WTC11 (cell line): ENCODE measurements around the gene PEAK3. TPM values are rescaled to one million over a fixed set of nuclear protein-coding genes. Genes with fewer than 3 reads are reported as not detected.

Experiments
- ARID4B ChIP-seq: sonication (generic); formaldehyde crosslinking; IDR thresholded peaks from 2 replicates; pipeline ENCODE4 v1.8.0; 2023; ENCODE audit warnings: missing genetic modification reagents, mild to moderate bottlenecking, borderline replicate concordance
- ATF2 ChIP-seq: sonication (generic); formaldehyde crosslinking; IDR thresholded peaks from 2 replicates; pipeline ENCODE4 v1.8.1; 2022; ENCODE audit warnings: low read depth, missing genetic modification reagents, borderline replicate concordance
- ATF3 ChIP-seq: sonication (generic); formaldehyde crosslinking; conservative IDR thresholded peaks from 2 replicates; pipeline ENCODE4 v1.8.1; 2022; ENCODE audit warnings: mild to moderate bottlenecking, missing genetic modification reagents
- CTCF ChIP-seq: fragments of 200-600 bp; IDR thresholded peaks from 2 replicates; pipeline ENCODE4 v1.8.0; 2022; ENCODE audit warnings: antibody characterized with exemption
- ELF4 ChIP-seq: sonication (generic); formaldehyde crosslinking; IDR thresholded peaks from 2 replicates; pipeline ENCODE4 v1.8.1; 2022; ENCODE audit warnings: low read depth, mild to moderate bottlenecking, moderate library complexity, missing genetic modification reagents
- EMX1 ChIP-seq: fragments of 250-450 bp; sonication (Bioruptor Pico); IDR thresholded peaks from 2 replicates; pipeline ENCODE4 v1.8.0; 2021; ENCODE audit warnings: mild to moderate bottlenecking
- GABPB1 ChIP-seq: sonication (generic); formaldehyde crosslinking; IDR thresholded peaks from 2 replicates; pipeline ENCODE4 v1.8.1; 2023; ENCODE audit warnings: mild to moderate bottlenecking, missing genetic modification reagents
- HMGXB4 ChIP-seq: sonication (generic); formaldehyde crosslinking; IDR thresholded peaks from 2 replicates; pipeline ENCODE4 v1.8.1; 2023; ENCODE audit warnings: mild to moderate bottlenecking, moderate library complexity, missing genetic modification reagents
- IRF1 ChIP-seq: sonication (generic); formaldehyde crosslinking; IDR thresholded peaks from 2 replicates; pipeline ENCODE4 v1.8.0; 2023; ENCODE audit warnings: missing genetic modification reagents
- KAT7 ChIP-seq: sonication (generic); formaldehyde crosslinking; IDR thresholded peaks from 2 replicates; pipeline ENCODE4 v1.8.1; 2023; ENCODE audit warnings: missing genetic modification reagents, mild to moderate bottlenecking, borderline replicate concordance
- MAX ChIP-seq: sonication (generic); formaldehyde crosslinking; IDR thresholded peaks from 2 replicates; pipeline ENCODE4 v1.8.0; 2022; ENCODE audit warnings: mild to moderate bottlenecking, missing genetic modification reagents
- NFATC4 ChIP-seq: fragments of 250-450 bp; sonication (Bioruptor Pico); IDR thresholded peaks from 2 replicates; pipeline ENCODE4 v1.9.0; 2021; ENCODE audit warnings: mild to moderate bottlenecking
- NFE2L1 ChIP-seq: sonication (generic); formaldehyde crosslinking; IDR thresholded peaks from 2 replicates; pipeline ENCODE4 v1.8.1; 2023; ENCODE audit warnings: missing genetic modification reagents
- NR2C2 ChIP-seq: sonication (generic); formaldehyde crosslinking; IDR thresholded peaks from 2 replicates; pipeline ENCODE4 v1.8.0; 2022; ENCODE audit warnings: mild to moderate bottlenecking, missing genetic modification reagents
- PREB ChIP-seq: sonication (generic); formaldehyde crosslinking; IDR thresholded peaks from 2 replicates; pipeline ENCODE4 v1.8.1; 2022; ENCODE audit warnings: mild to moderate bottlenecking, missing genetic modification reagents, moderate library complexity, borderline replicate concordance
- RORB ChIP-seq: fragments of 250-450 bp; sonication (Bioruptor Pico); IDR thresholded peaks from 2 replicates; pipeline ENCODE4 v1.9.0; 2021; ENCODE audit warnings: mild to moderate bottlenecking
- SMAD4 ChIP-seq: sonication (generic); formaldehyde crosslinking; IDR thresholded peaks from 2 replicates; pipeline ENCODE4 v1.8.0; 2022; ENCODE audit warnings: mild to moderate bottlenecking, missing genetic modification reagents
- SP1 ChIP-seq: sonication (generic); formaldehyde crosslinking; conservative IDR thresholded peaks from 2 replicates; pipeline ENCODE4 v1.8.1; 2022; ENCODE audit warnings: missing genetic modification reagents
- TCF7 ChIP-seq: sonication (generic); formaldehyde crosslinking; IDR thresholded peaks from 2 replicates; pipeline ENCODE4 v1.8.0; 2022; ENCODE audit warnings: mild to moderate bottlenecking, low read depth, missing genetic modification reagents, moderate library complexity
- ZNF317 ChIP-seq: sonication (generic); formaldehyde crosslinking; IDR thresholded peaks from 2 replicates; pipeline ENCODE4 v1.8.1; 2023; ENCODE audit warnings: low read depth, mild to moderate bottlenecking, moderate library complexity, missing genetic modification reagents, borderline replicate concordance
- ZNF512 ChIP-seq: sonication (generic); formaldehyde crosslinking; IDR thresholded peaks from 2 replicates; pipeline ENCODE4 v1.8.1; 2022; ENCODE audit warnings: missing genetic modification reagents, borderline replicate concordance
- ZNF671 ChIP-seq: fragments of 250-450 bp; sonication (Bioruptor Pico); IDR thresholded peaks from 2 replicates; pipeline ENCODE4 v1.8.0; 2021; ENCODE audit warnings: mild to moderate bottlenecking
- ZSCAN18 ChIP-seq: fragments of 250-450 bp; sonication (Bioruptor Pico); IDR thresholded peaks from 2 replicates; pipeline ENCODE4 v2.1.2; 2022; ENCODE audit warnings: mild to moderate bottlenecking, moderate library complexity
- total RNA-seq: library from RNA; stranded (reverse); gene quantifications from 3 replicates; pipeline ENCODE4 v1.2.3, GENCODE V29; 2021

PEAK3 gene
- total RNA-seq, 1 experiment from 2014 or later: not detected

- TF ChIP-seq MAX (CRISPR knock-in tag) (peak; percentile 99), SMAD4 (0 out of 2 replicates have a peak, but pooled peaks have one; percentile 53), ELF4 (CRISPR knock-in tag) (no peak), KAT7 (CRISPR knock-in tag) (0 out of 2 replicates have a peak, but pooled peaks have one; percentile 6), TCF7 (CRISPR knock-in tag) (no peak), ZNF317 (no peak), NFATC4 (CRISPR knock-in tag) (no peak), NFE2L1 (CRISPR knock-in tag) (peak; percentile 94), CTCF (peak; percentile 83), ATF3 (CRISPR knock-in tag) (no peak), ZNF671 (CRISPR knock-in tag) (no peak), GABPB1 (CRISPR knock-in tag) (peak; percentile 86), ATF2 (CRISPR knock-in tag) (peak; percentile 61; the same call in 1 of the 2 replicates), ARID4B (CRISPR knock-in tag) (peak; percentile 95; the same call in 1 of the 2 replicates), PREB (CRISPR knock-in tag) (no peak), IRF1 (CRISPR knock-in tag) (peak; percentile 85), RORB (CRISPR knock-in tag) (no peak), ZSCAN18 (CRISPR knock-in tag) (no peak), HMGXB4 (CRISPR knock-in tag) (peak; percentile 91; the same call in 1 of the 2 replicates), SP1 (CRISPR knock-in tag) (peak; percentile 88), EMX1 (CRISPR knock-in tag) (no peak), ZNF512 (CRISPR knock-in tag) (no peak), NR2C2 (CRISPR knock-in tag) (peak; percentile 97)
Observed at GRCh38 chr19:2236314-2237050, 45.5 kb downstream of the PEAK3 start, which contains the start of the genes PLEKHJ1 and SF3A2 (continued).
